ENCODE results near the gene KLHDC4.
"Not testable (repeated sequence)": the region's sequence is repeated elsewhere in the genome, so short reads cannot be mapped to it uniquely, and the experiment has no call there.

Gene KLHDC4

DNA sequence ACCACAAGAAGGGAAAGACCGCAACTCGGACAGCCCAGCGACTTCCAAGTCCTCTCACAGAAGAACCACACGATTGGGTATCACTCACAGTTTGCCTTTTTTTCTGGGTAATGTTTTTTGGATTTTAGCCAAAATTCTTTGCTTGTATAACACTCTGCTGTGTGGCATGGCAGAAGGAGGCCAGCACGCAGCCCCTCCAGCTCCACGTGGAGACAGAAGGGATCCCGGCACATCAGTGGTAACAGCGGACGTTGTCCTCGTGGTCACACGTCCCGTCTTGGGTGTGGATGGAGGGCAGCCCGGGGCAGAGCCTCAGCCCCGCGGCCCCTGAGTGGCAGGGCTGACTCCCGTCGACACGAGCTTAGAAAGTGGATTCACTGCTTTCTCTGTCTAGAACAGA is 69.1 kb downstream of the KLHDC4 start:
- DNase-seq = no peak

- DNase-seq = no peak
Measured at GRCh38 chr16:87695534-87695933, 70.3 kb downstream of the KLHDC4 start.

DNA sequence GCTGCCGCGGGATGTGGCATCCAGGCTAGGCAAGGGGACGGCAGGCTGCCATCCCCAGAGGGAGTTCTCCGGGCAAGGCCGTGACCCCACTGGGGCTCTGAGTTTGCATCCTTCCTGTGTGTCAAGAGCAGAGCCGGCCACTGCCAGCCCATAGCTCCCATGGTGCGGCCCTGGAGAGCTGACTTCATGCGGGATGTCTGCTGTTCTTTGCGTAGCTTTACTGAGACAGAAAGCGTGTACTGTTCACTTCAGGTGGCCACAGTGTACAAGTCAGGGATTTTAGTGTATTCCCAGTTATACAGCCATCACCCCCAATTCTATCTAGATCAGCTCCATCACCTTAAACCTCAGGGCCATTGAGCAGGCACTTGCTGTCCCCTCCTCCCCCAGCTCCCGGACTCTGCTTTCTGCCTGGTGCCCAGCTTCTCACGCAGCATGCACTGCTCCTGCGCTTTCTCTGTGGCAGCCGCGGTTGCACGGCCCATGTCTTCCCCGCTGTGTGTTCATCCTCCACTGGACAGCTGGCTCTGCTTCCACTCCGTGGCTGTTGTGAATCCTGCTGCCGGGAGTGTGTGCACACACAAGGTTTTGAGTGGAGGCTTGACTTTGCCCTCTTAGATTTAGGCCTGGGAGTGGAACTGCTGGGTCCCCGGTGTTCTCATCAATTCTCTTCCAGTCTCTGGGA is 71.2 kb downstream of the KLHDC4 start:
- DNase-seq = no peak

DNA sequence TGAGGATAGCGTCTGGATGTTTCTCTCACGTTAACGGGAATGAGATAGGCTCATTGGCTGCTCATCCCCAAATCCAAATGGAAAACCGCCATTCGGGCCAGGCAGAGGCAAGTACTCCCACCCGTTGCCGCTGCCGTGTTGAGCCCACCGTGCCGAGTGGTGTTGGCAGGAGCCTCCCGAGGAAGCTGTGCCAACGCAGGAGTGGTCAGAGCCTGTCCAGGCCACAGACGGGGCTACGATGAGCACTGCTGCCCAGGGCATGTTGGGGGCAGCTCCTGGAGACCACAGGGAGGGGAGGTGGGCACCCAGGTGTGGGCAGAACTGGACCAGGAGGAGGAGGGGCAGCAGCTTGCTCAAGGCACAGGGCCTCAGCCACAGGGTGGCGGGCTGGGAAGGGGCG is 72.0 kb downstream of the KLHDC4 start:
- no peak for DNase-seq

- no peak for DNase-seq
Measured at GRCh38 chr16:87692756-87693155, 73.0 kb downstream of the KLHDC4 start.

DNA sequence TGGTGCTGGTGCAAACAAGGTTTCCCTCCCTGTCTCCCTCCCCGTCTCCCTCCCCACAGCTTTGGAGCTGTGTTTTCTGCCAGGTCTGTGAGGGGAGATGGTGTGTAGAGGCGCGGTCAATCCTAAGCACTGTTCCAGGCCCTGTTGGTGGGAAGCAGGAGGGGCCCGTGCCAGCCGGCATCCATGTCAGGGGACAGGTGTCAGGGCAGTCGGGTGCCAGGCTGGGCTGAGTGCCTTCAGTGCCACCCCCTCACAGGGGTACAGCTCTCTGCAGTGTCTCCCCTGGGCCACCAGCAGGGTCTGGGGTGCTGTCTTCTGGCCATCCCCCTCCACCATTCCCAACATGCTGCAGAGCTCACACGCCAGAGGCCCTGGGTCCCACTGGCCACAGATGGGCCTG is 73.6 kb downstream of the KLHDC4 start:
- DNase-seq = no peak

DNA sequence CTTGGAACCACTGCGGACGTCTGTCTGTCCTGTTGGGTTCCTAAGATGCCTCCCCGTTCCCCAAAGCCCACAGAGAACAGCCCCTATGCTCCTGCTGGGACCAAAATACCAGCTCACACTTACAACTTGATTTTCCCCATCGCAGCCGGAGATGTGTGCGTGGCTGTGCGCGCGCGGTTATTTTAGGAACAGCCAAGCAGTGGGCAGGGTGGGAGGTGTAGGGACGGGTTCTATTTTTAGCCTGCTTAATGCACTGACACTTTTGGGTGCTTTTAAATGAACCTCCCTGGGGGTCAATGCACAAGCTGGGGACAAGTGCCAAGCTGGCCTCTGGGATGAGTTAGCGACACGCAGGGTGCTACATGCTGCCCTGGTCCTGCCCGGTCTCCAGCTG is 74.1 kb downstream of the KLHDC4 start:
- no peak for DNase-seq

GRCh38 chr16:87690911-87691685 is 74.7 kb downstream of the KLHDC4 start:
- DNase-seq = no peak

DNA sequence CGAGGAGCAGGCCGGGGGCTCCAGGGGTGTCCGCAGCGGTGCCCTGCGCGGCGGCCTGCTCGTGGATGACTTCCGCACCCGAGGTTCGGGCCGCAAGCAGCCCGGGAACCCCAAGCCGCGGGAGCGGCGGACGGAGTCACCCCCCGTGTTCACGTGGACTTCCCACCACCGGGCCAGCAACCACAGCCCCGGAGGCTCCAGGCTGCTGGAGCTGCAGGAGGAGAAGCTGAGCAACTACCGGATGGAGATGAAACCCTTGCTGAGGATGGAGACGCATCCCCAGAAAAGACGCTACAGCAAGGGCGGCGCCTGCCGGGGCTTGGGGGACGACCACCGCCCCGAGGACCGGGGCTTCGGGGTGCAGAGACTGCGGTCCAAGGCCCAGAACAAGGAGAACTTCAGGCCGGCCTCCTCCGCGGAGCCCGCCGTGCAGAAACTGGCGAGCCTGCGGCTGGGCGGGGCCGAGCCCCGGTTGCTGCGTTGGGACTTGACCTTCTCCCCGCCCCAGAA is 75.8 kb downstream of the KLHDC4 start:
- no peak for DNase-seq

GRCh38 chr16:87688876-87689815 is 76.6 kb downstream of the KLHDC4 start:
- DNase-seq = no peak

DNA sequence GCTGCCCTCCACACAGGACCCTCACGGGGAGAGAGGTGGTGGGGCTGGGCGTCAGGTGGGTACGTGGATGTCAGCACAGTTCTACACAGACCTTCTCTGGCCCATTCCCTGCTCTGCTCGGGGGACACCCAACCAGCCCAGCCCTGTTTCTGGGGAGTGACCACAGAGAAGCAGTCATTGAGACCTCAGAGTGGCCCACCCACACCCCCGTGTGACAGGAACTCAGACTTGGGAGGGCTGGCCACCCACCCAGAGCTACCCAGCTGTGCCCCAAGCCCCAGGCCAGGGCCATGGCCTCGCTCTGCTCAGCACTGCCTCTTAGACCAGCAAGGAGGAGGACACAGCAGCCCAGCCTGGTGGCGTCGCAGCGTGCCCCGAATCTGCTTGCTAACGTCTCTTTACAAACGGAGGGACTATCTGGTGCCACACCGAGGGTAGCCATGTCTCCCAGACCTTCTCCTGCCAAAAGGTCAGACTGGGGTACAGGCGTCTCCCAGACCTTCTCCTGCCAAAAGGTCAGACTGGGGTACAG is 77.7 kb downstream of the KLHDC4 start:
- no peak for DNase-seq

DNA sequence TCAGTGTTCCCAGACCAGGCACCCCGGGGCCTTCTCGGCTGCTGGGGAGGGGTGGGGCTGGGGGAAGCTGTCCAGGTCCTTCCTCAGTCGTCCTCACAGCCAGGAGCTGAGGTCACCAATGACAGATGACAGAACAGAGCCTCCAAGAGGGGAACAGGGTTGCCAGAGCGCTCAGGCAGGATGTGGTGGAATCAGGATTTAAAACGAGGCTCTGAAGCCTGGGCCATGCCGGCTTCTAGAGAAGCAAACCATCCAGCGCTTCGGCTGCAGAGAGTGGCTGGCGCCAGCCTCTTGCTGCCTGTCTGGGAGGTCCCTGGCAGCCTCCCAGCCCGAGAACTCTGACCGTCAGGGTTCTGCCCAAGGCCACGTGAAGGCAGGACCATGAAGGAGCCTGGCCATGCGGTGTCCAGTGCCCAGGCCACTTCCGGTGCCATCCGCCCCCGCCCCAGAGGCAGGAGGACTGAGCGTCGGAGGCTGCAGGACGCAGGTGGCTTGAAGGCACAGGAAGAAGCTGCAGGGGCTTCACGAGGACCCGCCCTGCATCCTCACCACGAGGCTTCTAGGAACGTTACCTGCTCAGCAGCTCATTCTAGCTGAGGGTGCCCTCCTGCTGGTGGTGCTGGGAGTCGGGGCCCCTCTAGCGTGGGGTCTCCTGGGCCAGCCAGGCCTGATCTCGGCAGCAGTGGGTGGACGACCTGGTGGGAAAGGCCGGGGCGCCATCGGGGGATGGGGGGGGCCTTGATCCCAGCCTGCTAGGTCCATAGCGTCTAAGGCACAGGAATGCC is 78.5 kb downstream of the KLHDC4 start:
- DNase-seq = no peak

GRCh38 chr16:87686697-87687096 is 79.1 kb downstream of the KLHDC4 start:
- no peak for DNase-seq

GRCh38 chr16:87685766-87686165 is 80.0 kb downstream of the KLHDC4 start:
- no peak for DNase-seq

GRCh38 chr16:87685405-87685755 is 80.4 kb downstream of the KLHDC4 start:
- DNase-seq = no peak

DNA sequence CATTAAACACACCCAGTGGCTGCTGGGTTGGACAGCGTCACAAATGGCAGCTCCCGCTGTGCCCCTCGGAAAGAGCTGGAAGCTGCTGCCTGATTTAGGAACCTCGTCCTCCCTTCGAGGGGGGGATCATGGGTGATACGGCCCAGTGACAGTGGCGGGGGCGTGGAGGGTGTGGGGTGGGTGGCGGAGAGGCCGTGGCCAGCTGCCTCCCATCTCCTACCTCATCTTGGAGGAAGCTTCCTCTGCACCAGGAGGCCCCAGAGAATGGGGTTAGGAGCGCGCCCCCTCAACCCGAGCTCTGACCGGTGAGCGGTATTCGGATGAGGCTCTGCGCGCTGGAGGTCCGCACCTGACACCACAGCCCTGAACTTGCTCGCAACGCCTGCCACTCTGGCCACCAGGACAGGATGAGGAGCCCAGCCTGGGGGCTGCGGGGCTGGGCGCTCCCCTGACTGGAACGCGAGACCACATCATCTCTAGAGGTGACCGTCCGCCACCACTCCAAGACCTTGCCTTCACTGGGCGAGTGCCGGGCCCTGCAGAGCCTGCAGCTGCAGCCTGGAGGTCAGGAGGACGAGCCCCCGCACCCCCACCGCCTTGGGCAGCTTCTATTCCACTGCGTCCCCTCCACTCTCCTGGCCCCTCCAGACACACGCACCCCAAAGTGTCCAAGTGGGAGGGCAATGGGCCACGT is 80.9 kb downstream of the KLHDC4 start:
- no peak for DNase-seq

DNA sequence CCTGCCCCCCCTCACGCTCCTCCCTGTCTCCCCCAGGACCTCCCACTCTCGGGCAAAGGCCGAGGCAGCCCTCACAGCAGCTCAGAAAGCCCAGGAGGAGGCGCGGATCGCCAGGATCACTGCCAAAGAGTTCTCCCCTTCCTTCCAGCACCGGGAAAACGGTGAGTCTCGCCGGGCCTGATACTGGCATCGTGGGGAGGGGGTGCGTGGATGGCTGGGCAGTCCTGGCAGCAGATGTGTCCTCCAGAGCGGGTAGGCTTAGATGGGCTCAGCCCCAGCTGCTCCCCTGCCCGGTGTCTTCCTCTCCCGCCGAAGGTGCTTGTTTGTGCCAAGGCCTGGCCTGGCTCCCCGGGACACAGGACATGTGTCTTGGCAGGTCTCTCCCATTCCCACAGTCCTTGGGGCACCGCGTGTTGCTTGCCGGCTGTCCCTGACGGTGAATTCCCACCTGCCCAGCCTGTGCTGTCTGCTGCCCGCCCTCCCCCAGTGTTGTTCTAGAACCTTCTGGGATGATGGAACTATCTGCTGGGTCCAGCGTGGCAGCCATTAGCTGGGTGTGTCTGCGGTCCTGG is 81.6 kb downstream of the KLHDC4 start:
- DNase-seq = no peak

DNA sequence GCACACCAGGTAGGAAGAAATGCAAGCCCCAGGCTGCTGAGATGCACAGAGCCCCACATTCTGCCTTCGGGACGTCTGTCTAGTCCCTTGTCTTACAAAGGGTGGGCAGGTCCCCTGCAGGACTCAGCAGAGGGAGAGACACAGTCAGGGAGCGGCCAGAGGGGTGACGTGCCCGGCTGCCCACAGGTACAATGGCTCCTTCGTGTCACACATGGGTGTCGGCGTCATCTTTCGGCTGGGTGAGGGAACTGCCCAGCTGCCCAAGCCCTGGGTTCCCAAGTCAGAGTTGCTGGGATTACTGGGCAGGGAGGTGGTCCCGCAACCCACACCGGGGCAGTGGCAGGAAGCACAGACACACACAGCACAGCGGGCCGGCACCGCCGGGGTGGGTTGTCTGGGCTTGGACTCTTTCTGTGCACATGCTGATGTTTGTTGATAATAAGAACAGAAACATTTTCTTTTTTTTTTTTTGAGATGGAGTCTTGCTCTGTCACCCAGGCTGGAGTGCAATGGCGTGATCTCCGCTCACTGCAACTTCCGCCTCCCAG is 82.9 kb downstream of the KLHDC4 start:
- no peak for DNase-seq

DNA sequence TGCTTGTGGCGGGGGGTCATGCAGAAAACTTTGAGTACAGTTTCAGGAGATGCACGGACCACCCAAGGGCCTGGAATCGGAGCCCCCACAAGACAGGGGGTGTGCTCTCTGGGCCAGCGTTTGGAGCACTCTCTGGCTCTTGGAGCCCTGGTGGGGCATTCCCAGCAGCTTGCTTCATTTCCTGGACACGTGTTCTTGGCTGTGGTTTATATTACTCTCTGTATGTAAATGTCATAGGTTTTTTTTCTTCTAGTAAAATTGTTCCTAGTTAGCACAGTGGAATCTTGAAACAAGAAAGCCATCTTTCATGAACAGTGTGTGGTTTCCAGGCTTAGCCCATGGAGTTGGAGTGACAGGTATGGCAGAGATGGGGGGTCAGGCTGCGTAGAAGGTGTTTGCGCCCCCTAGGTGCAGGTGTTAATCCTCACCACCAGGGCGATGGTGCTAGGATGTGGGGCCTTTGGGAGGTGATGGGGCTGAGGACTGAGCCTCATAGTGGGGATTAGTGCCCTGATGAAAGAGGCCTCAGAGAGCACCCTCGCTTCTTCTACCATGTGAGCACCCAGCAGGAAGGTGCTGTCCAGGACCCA is 83.7 kb downstream of the KLHDC4 start:
- no peak for DNase-seq

- not testable (repeated sequence) for DNase-seq
Measured at GRCh38 chr16:87681051-87681602, 84.7 kb downstream of the KLHDC4 start.

All from activated CD4-positive, alpha-beta T cell treated with anti-CD3 and anti-CD28 coated beads, Interleukin-2, amount 50 U/mL, for 4 hours (primary cell).